ENCODE measurements around the gene FAM193A.
A peak's percentile ranks its signal among the peaks of the same experiment; 100 is the strongest.

FAM193A gene

DNA sequence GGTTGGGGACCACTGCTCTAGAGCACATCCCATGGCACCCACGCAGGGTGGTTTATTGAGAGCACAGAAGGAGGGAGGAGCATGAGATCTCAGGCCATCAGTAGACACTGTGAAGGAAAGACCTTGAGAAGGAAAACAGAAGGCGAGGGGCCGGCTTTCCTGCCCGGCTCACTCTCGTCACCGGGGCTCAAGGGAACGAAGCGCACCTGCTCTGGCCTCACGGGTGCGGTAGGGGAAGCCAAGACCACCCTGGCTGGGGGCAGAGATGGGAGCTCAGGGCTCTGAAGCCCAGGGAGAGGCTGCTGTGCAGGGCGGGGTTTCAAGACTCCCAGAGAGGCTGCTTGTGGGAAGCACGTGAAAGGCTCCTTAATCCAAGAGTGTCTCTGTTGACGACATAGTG lies 113.8 kb downstream of the FAM193A start:
- DNase-seq (ENCODE audit: low read depth): no peak
- no peak for TF ChIP-seq CTCF (conservative IDR thresholded peaks at IDR 0.05; ENCODE audit: low read length)
- H3K4me3 ChIP-seq (ENCODE audit: low read length): no peak overlapping the region

- no peak for TF ChIP-seq CTCF (conservative IDR thresholded peaks at IDR 0.05; ENCODE audit: low read length)
- H3K4me3 ChIP-seq (ENCODE audit: low read length): no peak overlapping the region
- DNase-seq (ENCODE audit: low read depth): no peak
These were observed 115.1 kb downstream of the FAM193A start for GRCh38 chr4:2651546-2651945.

GRCh38 chr4:2651998-2652397 lies 115.6 kb downstream of the FAM193A start:
- DNase-seq (ENCODE audit: low read depth): no peak
- no peak overlapping the region for H3K4me3 ChIP-seq (ENCODE audit: low read length)
- TF ChIP-seq CTCF (conservative IDR thresholded peaks at IDR 0.05; ENCODE audit: low read length): no peak

DNA sequence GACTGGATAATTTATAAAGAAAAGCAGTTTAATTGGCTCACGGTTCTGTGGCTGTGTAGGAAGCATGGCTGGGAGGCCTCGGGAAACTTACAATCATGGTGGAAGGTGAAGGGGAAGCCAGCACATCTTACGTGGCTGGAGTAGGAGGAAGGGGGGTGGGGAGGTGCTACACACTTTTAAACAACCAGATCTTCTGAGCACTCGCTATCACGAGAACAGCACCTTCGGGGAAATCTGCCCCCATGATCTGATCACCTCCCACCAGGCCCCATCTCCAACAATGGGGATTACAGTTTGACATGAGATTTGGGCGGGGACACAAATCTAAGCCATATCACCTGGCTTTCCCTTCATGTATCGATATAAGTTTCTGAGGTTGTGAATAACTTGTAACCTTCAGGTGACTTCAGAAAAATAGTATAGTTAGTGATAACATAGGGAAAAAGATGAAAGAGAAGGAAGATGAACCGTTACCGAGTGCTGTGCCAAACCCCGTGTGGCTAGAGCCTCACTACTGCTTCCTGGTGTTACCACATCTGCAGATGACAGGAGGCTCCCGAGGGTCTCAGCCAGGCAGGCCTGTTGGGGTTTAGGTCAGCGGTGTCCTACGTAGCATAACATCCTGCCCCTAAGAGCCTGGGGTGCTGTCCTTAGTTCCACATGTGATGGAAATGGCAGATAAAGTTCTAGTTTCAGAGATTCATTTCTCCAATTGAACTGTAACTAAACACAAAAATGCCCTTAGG lies 116.1 kb downstream of the FAM193A start:
- TF ChIP-seq CTCF (conservative IDR thresholded peaks at IDR 0.05; ENCODE audit: low read length): no peak
- H3K4me3 ChIP-seq (ENCODE audit: low read length): no peak overlapping the region
- DNase-seq (ENCODE audit: low read depth): no peak

DNA sequence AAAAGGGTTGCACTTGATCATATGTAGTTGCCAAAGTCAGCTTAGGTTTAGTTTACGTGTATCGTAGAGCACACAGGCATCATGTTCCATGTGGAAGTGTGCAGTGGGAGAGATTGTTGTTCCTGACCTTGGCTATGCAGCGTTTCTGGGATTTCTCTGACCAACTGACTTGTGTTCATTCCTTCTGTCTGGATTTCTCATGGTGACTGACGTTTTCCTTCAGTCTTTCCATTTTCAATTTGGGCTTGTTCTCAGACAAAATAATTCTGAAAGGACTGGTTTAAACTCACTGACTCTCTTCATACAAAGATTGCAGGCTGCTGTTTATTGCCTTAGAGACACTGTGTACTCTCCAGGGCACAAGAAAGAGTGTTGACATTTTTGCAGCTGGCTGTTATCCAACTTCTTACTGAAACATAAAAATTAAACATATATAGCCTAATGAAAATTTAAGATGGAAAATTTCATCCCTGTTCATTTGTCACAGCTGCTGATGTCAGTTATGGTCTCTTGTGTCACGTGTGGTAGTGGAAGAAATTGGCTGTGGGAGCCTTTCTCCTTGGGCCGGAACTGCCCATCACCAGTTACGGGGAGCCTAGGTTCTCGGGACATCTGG lies 124.3 kb downstream of the FAM193A start:
- no peak for DNase-seq (ENCODE audit: low read depth)
- H3K4me3 ChIP-seq (ENCODE audit: low read length): no peak overlapping the region
- no peak for TF ChIP-seq CTCF (conservative IDR thresholded peaks at IDR 0.05; ENCODE audit: low read length)

- H3K4me3 ChIP-seq (ENCODE audit: low read length): no peak overlapping the region
- peak; percentile 19 for TF ChIP-seq CTCF (conservative IDR thresholded peaks at IDR 0.05; ENCODE audit: low read length)
- peak; percentile 95 for DNase-seq (ENCODE audit: low read depth)
These were observed 126.2 kb downstream of the FAM193A start for GRCh38 chr4:2662598-2662997.

GRCh38 chr4:2663275-2663674 lies 126.8 kb downstream of the FAM193A start:
- TF ChIP-seq CTCF (conservative IDR thresholded peaks at IDR 0.05; ENCODE audit: low read length): no peak
- no peak overlapping the region for H3K4me3 ChIP-seq (ENCODE audit: low read length)
- no peak for DNase-seq (ENCODE audit: low read depth)
